ENCODE measurements around the gene CD109. TPM values are rescaled to one million over a fixed set of nuclear protein-coding genes. Genes with fewer than 3 reads are reported as not detected.

Gene CD109
- total RNA-seq, result 170 and 206 TPM in 2 replicates

DNA sequence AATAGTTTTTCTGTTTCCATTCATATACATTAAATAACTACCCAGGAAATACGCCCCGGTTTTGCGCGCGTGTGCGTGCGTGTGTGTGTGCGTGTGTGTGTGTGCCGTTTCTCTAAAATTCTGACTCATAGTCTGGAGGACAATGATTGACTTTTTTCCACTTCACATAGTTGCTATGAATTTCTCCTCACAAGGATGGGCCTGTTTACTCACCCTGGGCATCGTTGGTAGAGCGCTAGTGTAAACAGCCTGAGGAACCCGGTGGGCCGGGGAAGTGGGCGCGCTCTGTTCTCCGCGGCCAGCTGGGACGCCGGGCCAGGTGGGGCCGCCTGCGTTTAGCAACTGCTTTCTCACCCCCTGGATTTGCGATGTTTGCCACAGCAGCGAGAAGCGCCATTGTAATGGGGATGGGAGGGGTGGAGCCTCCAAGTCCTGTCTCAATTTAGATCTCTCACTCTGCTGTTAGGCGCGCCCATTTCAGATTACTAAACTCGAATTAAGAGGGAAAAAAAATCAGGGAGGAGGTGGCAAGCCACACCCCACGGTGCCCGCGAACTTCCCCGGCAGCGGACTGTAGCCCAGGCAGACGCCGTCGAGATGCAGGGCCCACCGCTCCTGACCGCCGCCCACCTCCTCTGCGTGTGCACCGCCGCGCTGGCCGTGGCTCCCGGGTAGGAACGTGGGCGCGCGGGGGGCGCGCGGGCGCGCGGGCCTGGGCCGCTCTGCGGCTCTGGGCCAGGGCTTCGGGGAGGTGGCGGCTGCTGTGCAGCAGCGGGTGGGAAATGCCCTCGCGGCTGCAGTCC, at the start of gene CD109:
CD109 (plus strand) TSS at position 585 of the 803 bp plus-strand sequence; CDS start at position 598, 13 bp downstream.

DNA sequence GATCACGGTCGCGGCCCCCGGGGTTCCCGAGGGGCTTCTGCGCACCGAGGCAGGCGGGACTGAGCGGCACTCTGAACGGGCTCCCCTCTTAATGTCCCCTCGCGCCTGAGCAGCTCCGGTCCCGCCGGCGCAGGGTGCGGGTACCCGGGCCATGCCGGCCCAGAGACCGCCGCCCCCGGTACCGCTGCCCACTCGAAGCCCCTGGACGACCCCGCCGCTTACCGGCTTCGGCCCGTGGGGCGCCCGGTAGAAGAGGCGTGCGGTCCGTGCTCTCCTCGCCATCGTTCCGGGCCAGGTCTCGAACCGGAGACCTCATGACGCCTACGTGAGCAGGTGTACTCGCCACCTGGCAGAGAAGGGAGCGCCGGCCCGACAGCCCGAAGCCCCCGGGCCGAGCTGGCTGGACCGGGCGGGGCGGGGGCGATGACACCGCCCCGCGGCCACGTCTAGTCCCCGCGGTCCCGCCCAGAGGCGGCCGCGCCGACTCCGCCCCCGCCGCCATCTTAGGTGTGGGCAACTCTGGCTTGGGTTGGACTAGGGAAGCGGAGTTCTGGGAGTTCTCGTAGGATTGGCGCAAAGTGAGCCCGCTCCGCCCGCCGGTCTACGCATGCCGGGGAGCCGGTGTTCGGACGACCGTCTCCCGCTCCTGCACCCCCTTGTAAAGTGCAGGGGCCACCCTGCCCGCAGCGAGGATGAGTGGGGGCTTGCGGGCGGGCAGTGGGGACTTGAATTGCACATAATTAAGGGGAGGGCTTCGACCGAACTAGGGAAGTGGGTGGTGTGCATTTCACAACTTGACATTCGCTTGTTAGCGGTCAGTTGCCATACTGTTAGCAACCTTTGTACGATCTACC, 42.2 kb upstream of the CD109 start, which contains the start of gene SLC17A5:
SLC17A5 (minus strand) TSS at position 422 of the 854 bp plus-strand sequence; CDS start at position 316, 106 bp downstream.

Other genes with a start within 250 kb of the CD109 start
- gene CGAS, start 243.9 kb upstream of the CD109 start, total RNA-seq, result 6.0 and 7.3 TPM in 2 replicates
- gene MTO1, start 234.5 kb upstream of the CD109 start, total RNA-seq, result 28.9 and 38.9 TPM in 2 replicates
- 16,627 and 17,489 TPM in 2 replicates for gene EEF1A1, start 175.2 kb upstream of the CD109 start, total RNA-seq
- gene SLC17A5, start 42.2 kb upstream of the CD109 start, total RNA-seq, result 39.1 and 53.9 TPM in 2 replicates

All from hair follicle dermal papilla cell (primary cell).